HepG2 (cell line): ENCODE measurements around the gene TAS1R1. TPM values are rescaled to one million over a fixed set of nuclear protein-coding genes. Genes with fewer than 3 reads are reported as not detected.

Source experiments
- BCL6 ChIP-seq: IDR thresholded peaks from 2 replicates; pipeline ENCODE4 v1.6.1; 2016; ENCODE audit warnings: missing genetic modification reagents, missing compliant biosample characterization
- HMG20B ChIP-seq: conservative IDR thresholded peaks from 2 replicates; pipeline ENCODE4 v1.6.1; 2016; ENCODE audit warnings: missing genetic modification reagents, missing compliant biosample characterization
- KDM5A ChIP-seq: fragments of 200-600 bp; sonication (generic); IDR thresholded peaks from 2 replicates; pipeline ENCODE4 v1.7.0; 2018; ENCODE audit warnings: antibody characterized with exemption, mild to moderate bottlenecking, low read length, borderline replicate concordance
- MIER2 ChIP-seq: IDR thresholded peaks from 2 replicates; pipeline ENCODE4 v1.6.1; 2016; ENCODE audit warnings: missing biosample characterization, missing genetic modification reagents
- MXD1 ChIP-seq: sonication (generic); formaldehyde crosslinking; IDR thresholded peaks from 2 replicates; pipeline ENCODE4 v1.4.0; 2020; ENCODE audit warnings: mild to moderate bottlenecking, missing genetic modification reagents
- MXD3 ChIP-seq: IDR thresholded peaks from 2 replicates; pipeline ENCODE4 v1.6.1; 2016; ENCODE audit warnings: mild to moderate bottlenecking, missing biosample characterization, missing genetic modification reagents
- NFIC ChIP-seq: IDR thresholded peaks from 2 replicates; pipeline ENCODE4 v1.6.1; 2012; ENCODE audit warnings: mild to moderate bottlenecking, low read length, inconsistent platforms
- NPAS2 ChIP-seq: sonication (generic); formaldehyde crosslinking; IDR thresholded peaks from 2 replicates; pipeline ENCODE4 v1.8.0; 2022; ENCODE audit warnings: mild to moderate bottlenecking, missing genetic modification reagents, borderline replicate concordance
- NR2F6 ChIP-seq, 2 experiments: IDR thresholded peaks; 2 replicates each; pipeline ENCODE4 v1.6.1; 2016; ENCODE audit warnings: antibody characterized with exemption in 1 of 2, mild to moderate bottlenecking in 1 of 2
- RNF2 ChIP-seq: fragments of 450-650 bp; conservative IDR thresholded peaks from 2 replicates; pipeline ENCODE4 v1.6.1; 2016; ENCODE audit warnings: low read depth
- RORA ChIP-seq: sonication (generic); formaldehyde crosslinking; IDR thresholded peaks from 2 replicates; pipeline ENCODE4 v1.5.0; 2020; ENCODE audit warnings: mild to moderate bottlenecking, missing genetic modification reagents, moderate library complexity
- SOX13 ChIP-seq, 3 experiments: fragments of 450-650 bp in 1 of 3; sonication (generic) in 1 of 3; formaldehyde crosslinking in 1 of 3; IDR thresholded peaks in 2 of 3; conservative IDR thresholded peaks in 1 of 3; 2 replicates each; pipeline versions ENCODE4 v1.5.0 to v1.6.1; 2016 to 2020; ENCODE audit warnings: antibody characterized with exemption in 1 of 3, mild to moderate bottlenecking in 1 of 3, missing compliant biosample characterization in 1 of 3, missing genetic modification reagents in 1 of 3, moderate library complexity in 1 of 3
- SOX5 ChIP-seq: IDR thresholded peaks from 2 replicates; pipeline ENCODE4 v1.6.1; 2016; ENCODE audit warnings: borderline replicate concordance
- SP2 ChIP-seq: sonication (generic); formaldehyde crosslinking; IDR thresholded peaks from 2 replicates; pipeline ENCODE4 v1.5.1; 2020; ENCODE audit warnings: mild to moderate bottlenecking, missing genetic modification reagents
- XBP1 ChIP-seq: sonication (generic); formaldehyde crosslinking; IDR thresholded peaks from 2 replicates; pipeline ENCODE4 v1.5.0; 2020; ENCODE audit warnings: missing genetic modification reagents
- ZBTB44 ChIP-seq: sonication (generic); formaldehyde crosslinking; IDR thresholded peaks from 2 replicates; pipeline ENCODE4 v1.4.0; 2020; ENCODE audit warnings: missing genetic modification reagents
- ZFP36L2 ChIP-seq: sonication (generic); formaldehyde crosslinking; IDR thresholded peaks from 2 replicates; pipeline ENCODE4 v1.4.0; 2020; ENCODE audit warnings: missing genetic modification reagents
- ZIK1 ChIP-seq: sonication (generic); formaldehyde crosslinking; IDR thresholded peaks from 2 replicates; pipeline ENCODE4 v1.5.0; 2020; ENCODE audit warnings: mild to moderate bottlenecking, low read depth, missing genetic modification reagents, borderline replicate concordance
- ZNF329 ChIP-seq: sonication (generic); formaldehyde crosslinking; IDR thresholded peaks from 2 replicates; pipeline ENCODE4 v1.9.0; 2021; ENCODE audit warnings: low read depth, mild to moderate bottlenecking, missing genetic modification reagents
- ZNF558 ChIP-seq: sonication (generic); formaldehyde crosslinking; IDR thresholded peaks from 2 replicates; pipeline ENCODE4 v1.9.0; 2022; ENCODE audit warnings: mild to moderate bottlenecking, missing genetic modification reagents, borderline replicate concordance
- ZNF567 ChIP-seq: sonication (generic); formaldehyde crosslinking; IDR thresholded peaks from 2 replicates; pipeline ENCODE4 v1.8.1; 2023; ENCODE audit warnings: mild to moderate bottlenecking, missing genetic modification reagents, borderline replicate concordance
- ZNF878 ChIP-seq: sonication (generic); formaldehyde crosslinking; IDR thresholded peaks from 2 replicates; pipeline ENCODE4 v1.8.1; 2023; ENCODE audit warnings: mild to moderate bottlenecking, missing genetic modification reagents, moderate library complexity
- ZNF879 ChIP-seq: sonication (generic); formaldehyde crosslinking; IDR thresholded peaks from 2 replicates; pipeline ENCODE4 v1.8.1; 2023; ENCODE audit warnings: missing genetic modification reagents
- polyA plus RNA-seq, 8 experiments: library from polyadenylated mRNA; depleted of rRNA in 3 of 8; stranded (reverse) in 7 of 8; unstranded in 1 of 8; fragments of >200 nt; fragmentation: Illumina TruSeq in 4 of 8; extraction: Trizol in 4 of 8; gene quantifications; 2 replicates each; pipeline versions ENCODE4 v1.2.1 to v1.2.3, GENCODE V29; 2011 to 2016; ENCODE audit warnings: low read depth in 4 of 8, missing spikeins in 1 of 8, mixed read lengths in 1 of 8; ENCODE audit not compliant: insufficient read depth in 1 of 8
- total RNA-seq, 5 experiments: library from RNA; depleted of rRNA; stranded (reverse); fragments of >200 nt; fragmentation: Illumina TruSeq; extraction: Trizol; gene quantifications; 2 replicates each; pipeline ENCODE4 v1.2.3, GENCODE V29; 2016; ENCODE audit warnings: low read depth in 1 of 5
- TF ChIP-seq, protein P1 (sequence below): sonication (generic); formaldehyde crosslinking; IDR thresholded peaks from 2 replicates; pipeline ENCODE4 v1.4.0; 2020; ENCODE audit warnings: missing genetic modification reagents

Gene TAS1R1
- total and polyA plus RNA-seq, 2 of the 13 experiments (the other 11 are each of a cell fraction or from before 2014, with no cell fraction given), result 1.4 to 1.6 TPM

DNA sequence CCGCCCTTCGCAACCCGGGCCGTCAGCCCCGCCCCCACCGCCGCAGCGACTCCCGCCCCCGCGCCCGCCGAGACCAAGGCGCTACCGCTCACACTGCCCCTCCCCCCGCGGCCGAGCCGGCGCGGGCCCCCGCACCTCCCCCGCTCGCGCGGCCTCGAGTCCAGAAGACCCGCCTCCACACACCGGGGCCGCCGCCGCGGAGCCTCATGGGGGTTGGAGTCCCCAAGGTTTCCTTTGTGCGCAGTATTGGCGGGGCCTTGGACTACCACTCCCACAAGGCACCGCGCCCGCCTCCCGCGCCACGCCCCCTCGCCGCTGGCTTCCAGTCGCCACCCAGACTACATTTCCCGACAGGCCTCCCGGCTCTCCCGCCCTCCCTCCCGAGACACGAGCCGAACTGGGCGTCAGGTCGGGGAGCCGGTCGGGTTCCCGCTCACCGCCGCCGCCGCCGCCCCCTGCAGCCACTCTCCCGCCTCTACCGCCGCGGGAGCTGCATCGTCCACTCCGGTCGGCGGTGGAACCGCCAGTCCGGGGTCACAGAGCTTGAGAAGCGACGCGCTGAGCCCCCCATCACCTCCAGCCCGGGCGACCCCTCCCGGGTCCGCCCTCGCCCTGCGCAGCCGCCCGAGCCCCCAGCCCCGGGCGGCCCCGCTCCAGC, 58.4 kb downstream of the TAS1R1 start, which contains the start of gene PHF13 (continued):
- TF ChIP-seq, protein P1, sequence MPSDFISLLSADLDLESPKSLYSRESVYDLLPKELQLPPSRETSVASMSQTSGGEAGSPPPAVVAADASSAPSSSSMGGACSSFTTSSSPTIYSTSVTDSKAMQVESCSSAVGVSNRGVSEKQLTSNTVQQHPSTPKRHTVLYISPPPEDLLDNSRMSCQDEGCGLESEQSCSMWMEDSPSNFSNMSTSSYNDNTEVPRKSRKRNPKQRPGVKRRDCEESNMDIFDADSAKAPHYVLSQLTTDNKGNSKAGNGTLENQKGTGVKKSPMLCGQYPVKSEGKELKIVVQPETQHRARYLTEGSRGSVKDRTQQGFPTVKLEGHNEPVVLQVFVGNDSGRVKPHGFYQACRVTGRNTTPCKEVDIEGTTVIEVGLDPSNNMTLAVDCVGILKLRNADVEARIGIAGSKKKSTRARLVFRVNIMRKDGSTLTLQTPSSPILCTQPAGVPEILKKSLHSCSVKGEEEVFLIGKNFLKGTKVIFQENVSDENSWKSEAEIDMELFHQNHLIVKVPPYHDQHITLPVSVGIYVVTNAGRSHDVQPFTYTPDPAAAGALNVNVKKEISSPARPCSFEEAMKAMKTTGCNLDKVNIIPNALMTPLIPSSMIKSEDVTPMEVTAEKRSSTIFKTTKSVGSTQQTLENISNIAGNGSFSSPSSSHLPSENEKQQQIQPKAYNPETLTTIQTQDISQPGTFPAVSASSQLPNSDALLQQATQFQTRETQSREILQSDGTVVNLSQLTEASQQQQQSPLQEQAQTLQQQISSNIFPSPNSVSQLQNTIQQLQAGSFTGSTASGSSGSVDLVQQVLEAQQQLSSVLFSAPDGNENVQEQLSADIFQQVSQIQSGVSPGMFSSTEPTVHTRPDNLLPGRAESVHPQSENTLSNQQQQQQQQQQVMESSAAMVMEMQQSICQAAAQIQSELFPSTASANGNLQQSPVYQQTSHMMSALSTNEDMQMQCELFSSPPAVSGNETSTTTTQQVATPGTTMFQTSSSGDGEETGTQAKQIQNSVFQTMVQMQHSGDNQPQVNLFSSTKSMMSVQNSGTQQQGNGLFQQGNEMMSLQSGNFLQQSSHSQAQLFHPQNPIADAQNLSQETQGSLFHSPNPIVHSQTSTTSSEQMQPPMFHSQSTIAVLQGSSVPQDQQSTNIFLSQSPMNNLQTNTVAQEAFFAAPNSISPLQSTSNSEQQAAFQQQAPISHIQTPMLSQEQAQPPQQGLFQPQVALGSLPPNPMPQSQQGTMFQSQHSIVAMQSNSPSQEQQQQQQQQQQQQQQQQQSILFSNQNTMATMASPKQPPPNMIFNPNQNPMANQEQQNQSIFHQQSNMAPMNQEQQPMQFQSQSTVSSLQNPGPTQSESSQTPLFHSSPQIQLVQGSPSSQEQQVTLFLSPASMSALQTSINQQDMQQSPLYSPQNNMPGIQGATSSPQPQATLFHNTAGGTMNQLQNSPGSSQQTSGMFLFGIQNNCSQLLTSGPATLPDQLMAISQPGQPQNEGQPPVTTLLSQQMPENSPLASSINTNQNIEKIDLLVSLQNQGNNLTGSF (CRISPR knock-in tag), result no peak
- TF ChIP-seq SP2 (CRISPR knock-in tag), result peak; percentile 79
- no peak for TF ChIP-seq MIER2 (CRISPR knock-in tag)
- TF ChIP-seq ZNF879 (CRISPR knock-in tag), result 0 out of 2 replicates have a peak, but pooled peaks have one; percentile 48
- no peak for TF ChIP-seq NFIC
- no peak for TF ChIP-seq ZNF329 (CRISPR knock-in tag)
- no peak for TF ChIP-seq MXD3
- no peak for TF ChIP-seq RNF2
- TF ChIP-seq SOX5 (CRISPR knock-in tag), result 0 out of 2 replicates have a peak, but pooled peaks have one; percentile 39
- TF ChIP-seq ZBTB44, result no peak
- TF ChIP-seq NR2F6 (IDR thresholded peaks at IDR 0.05), result no peak
- 0 out of 2 replicates have a peak, but pooled peaks have one; percentile 37 for TF ChIP-seq NR2F6 (CRISPR knock-in tag; IDR thresholded peaks at IDR 0.05)
- no peak for TF ChIP-seq HMG20B
- TF ChIP-seq ZFP36L2, result no peak
- no peak for TF ChIP-seq ZNF558 (CRISPR knock-in tag)
- no peak for TF ChIP-seq RORA (CRISPR knock-in tag)
- no peak for TF ChIP-seq KDM5A
- no peak for TF ChIP-seq ZIK1 (CRISPR knock-in tag)
- TF ChIP-seq BCL6 (CRISPR knock-in tag), result no peak
- TF ChIP-seq SOX13 (IDR thresholded peaks at IDR 0.05), result no peak
- no peak for TF ChIP-seq SOX13 (CRISPR knock-in tag; conservative IDR thresholded peaks at IDR 0.05 in 1 of 2, IDR thresholded peaks at IDR 0.05 in 1 of 2)
- TF ChIP-seq ZNF567 (CRISPR knock-in tag), result no peak
- TF ChIP-seq ZNF878, result no peak
- TF ChIP-seq MXD1, result no peak
- TF ChIP-seq XBP1 (CRISPR knock-in tag), result no peak
- no peak for TF ChIP-seq NPAS2
